Activated B cell treated with CpG ODN at 0.5 μM for 24 hours (primary cell): ENCODE results near the gene IL1RL2. TPM values are rescaled to one million over a fixed set of nuclear protein-coding genes. Genes with fewer than 3 reads are reported as not detected.

ENCODE experiments used
- ATAC-seq: fragments of 200-7000 bp; cut with Tn5 transposase; one replicate; pipeline ENCODE4 v1.10.0; 2021; ENCODE audit warnings: low read depth, mild to moderate bottlenecking, moderate library complexity
- CTCF ChIA-PET: fragments of 350-600 bp; sonication (Branson Sonifier 250); formaldehyde crosslinking; loops from one replicate; lab custom pipeline; 2021; ENCODE audit warnings: antibody characterized with exemption; lab: Charles Lee
- POLR2A ChIA-PET: fragments of 350-600 bp; sonication (Branson Sonifier 250); formaldehyde crosslinking; loops from one replicate; lab custom pipeline; 2021; ENCODE audit warnings: antibody characterized with exemption; lab: Charles Lee
- DNase-seq: peaks from one replicate; pipeline ENCODE4 v3.0.0; 2022
- H3K27ac Mint-ChIP-seq: one replicate; pipeline ENCODE4 v1.8.0; 2020; ENCODE audit warnings: mixed read lengths
- H3K27me3 Mint-ChIP-seq: one replicate; pipeline ENCODE4 v1.8.0; 2021; ENCODE audit warnings: mixed read lengths
- H3K36me3 Mint-ChIP-seq: one replicate; pipeline ENCODE4 v1.8.0; 2021; ENCODE audit warnings: low read depth, mixed read lengths
- H3K4me1 Mint-ChIP-seq: one replicate; pipeline ENCODE4 v1.8.0; 2021; ENCODE audit warnings: mixed read lengths
- H3K4me3 Mint-ChIP-seq: one replicate; pipeline ENCODE4 v1.8.0; 2020; ENCODE audit warnings: mild to moderate bottlenecking, mixed read lengths
- H3K9me3 Mint-ChIP-seq: one replicate; pipeline ENCODE4 v1.8.0; 2020; ENCODE audit warnings: mixed read lengths
- CTCF ChIP-seq: fragments of 200-600 bp; IDR thresholded peaks from one replicate; pipeline ENCODE4 v1.8.0; 2022; ENCODE audit warnings: antibody characterized with exemption, mild to moderate bottlenecking
- intact Hi-C: fragments of 100-400 bp; cut with micrococcal nuclease; formaldehyde crosslinking; loops from one replicate; pipeline ENCODE4 v1.15.1; 2024
- total RNA-seq: library from RNA; stranded (reverse); gene quantifications from 2 replicates; pipeline ENCODE4 v1.2.3, GENCODE V29; 2022

Gene IL1RL2
- total RNA-seq, 1 donor from 2014 or later = not detected

- no peak overlapping the region for H3K4me3 Mint-ChIP-seq
- ChIA-PET POLR2A (no interaction called here), CTCF (interaction anchor here (0.7 to 2.0 kb wide), 6 partner anchors 10 to 198 kb away, joined by 3 to 9 read pairs (median 4); no protein-coding TSS in a partner anchor)
- DNase-seq = no peak
- intact Hi-C loops = loop anchor here (1.0 to 5.0 kb wide), 3 partner anchors 105 to 850 kb away; partner anchors contain the start of gene IL18R1
- no peak overlapping the region for H3K27ac Mint-ChIP-seq
- no peak for TF ChIP-seq CTCF
- H3K9me3 Mint-ChIP-seq = no peaks in the 10 kb centered on the region
- H3K36me3 Mint-ChIP-seq = no peaks in the 10 kb centered on the region
- ATAC-seq = no peak
- peaks cover 30% of the 10 kb centered on the region for H3K27me3 Mint-ChIP-seq
- peaks cover 12% of the 10 kb centered on the region for H3K4me1 Mint-ChIP-seq
Measured at GRCh38 chr2:102251849-102252203, 65.0 kb downstream of the IL1RL2 start.

DNA sequence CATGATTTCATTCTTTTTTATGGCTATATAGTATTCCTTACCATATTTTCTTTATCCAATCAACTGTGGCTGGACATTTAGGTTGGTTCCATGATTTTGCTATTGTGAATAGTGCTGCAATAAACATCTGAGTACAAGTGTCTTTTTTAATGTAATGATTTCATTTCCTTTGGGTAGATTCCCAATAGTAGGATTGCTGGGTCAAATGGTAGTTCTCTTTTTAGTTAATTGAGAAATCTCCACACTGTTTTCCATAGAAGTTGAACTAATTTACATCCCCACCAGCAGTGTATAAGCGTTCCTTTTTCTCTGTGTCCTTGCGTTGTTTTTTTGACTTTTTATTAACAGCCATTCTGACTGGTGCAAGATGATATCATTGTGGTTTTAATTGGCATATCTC is 65.4 kb downstream of the IL1RL2 start:
- intact Hi-C loops = loop anchor here (5.0 kb wide), 2 partner anchors 105 to 850 kb away; partner anchors contain the start of gene IL18R1

GRCh38 chr2:102253140-102253752 is 66.4 kb downstream of the IL1RL2 start:
- Mint-ChIP-seq H3K27me3 (peaks cover 32% of the 10 kb centered on the region), H3K9me3 (no peaks in the 10 kb centered on the region), H3K36me3 (no peaks in the 10 kb centered on the region), H3K4me1 (peaks cover 12% of the 10 kb centered on the region), H3K27ac (no peak overlapping the region), H3K4me3 (no peak overlapping the region)
- ATAC-seq (no peak), DNase-seq (no peak)
- no peak for TF ChIP-seq CTCF
- ChIA-PET POLR2A (no interaction called here), CTCF (interaction anchor here (0.9 to 1.4 kb wide), 3 partner anchors 8 to 215 kb away, joined by 3 to 5 read pairs (median 4); no protein-coding TSS in a partner anchor)
- intact Hi-C loops = loop anchor here (5.0 kb wide), 2 partner anchors 104 to 851 kb away; partner anchors contain the start of gene IL18R1

More for the DNA sequence above, 65.4 kb downstream of the IL1RL2 start:
- TF ChIP-seq CTCF = no peak
- H3K9me3 Mint-ChIP-seq = no peaks in the 10 kb centered on the region
- ChIA-PET POLR2A (no interaction called here), CTCF (interaction anchor here (0.8 to 2.0 kb wide), 5 partner anchors 9 to 197 kb away, joined by 3 to 9 read pairs (median 4); no protein-coding TSS in a partner anchor)
- H3K4me3 Mint-ChIP-seq = no peak overlapping the region
- no peak for ATAC-seq
- no peaks in the 10 kb centered on the region for H3K36me3 Mint-ChIP-seq
- no peak for DNase-seq
- no peak overlapping the region for H3K27ac Mint-ChIP-seq
- H3K4me1 Mint-ChIP-seq = peaks cover 12% of the 10 kb centered on the region
- H3K27me3 Mint-ChIP-seq = peaks cover 30% of the 10 kb centered on the region

DNA sequence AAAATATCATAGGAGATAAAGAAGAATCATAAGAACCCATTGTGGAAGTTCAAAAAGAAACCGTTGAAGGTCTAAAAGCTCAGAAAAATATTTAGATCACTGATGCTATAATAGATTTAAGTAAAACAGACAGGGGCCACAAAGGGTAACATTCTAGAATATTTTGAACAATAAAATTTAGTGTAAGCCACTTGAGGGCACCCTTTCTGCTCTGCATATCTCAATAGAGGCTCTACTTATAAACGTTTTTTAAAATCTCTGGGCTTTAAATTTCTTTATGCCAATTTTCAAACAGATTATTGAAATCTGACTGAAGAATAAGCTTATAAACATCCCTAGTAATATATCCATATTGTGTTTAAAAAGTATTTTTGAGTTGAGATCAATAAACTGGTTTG is 66.9 kb downstream of the IL1RL2 start:
- H3K27ac Mint-ChIP-seq = no peak overlapping the region
- H3K36me3 Mint-ChIP-seq = no peaks in the 10 kb centered on the region
- H3K4me3 Mint-ChIP-seq = no peak overlapping the region
- ChIA-PET CTCF (interaction anchor here (0.9 to 1.4 kb wide), 2 partner anchors 13 to 214 kb away, joined by 3 to 5 read pairs; no protein-coding TSS in a partner anchor), POLR2A (no interaction called here)
- peaks cover 34% of the 10 kb centered on the region for H3K27me3 Mint-ChIP-seq
- no peaks in the 10 kb centered on the region for H3K9me3 Mint-ChIP-seq
- ATAC-seq = no peak
- DNase-seq = no peak
- no peak for TF ChIP-seq CTCF
- H3K4me1 Mint-ChIP-seq = peaks cover 12% of the 10 kb centered on the region
- intact Hi-C loops = loop anchor here (5.0 kb wide), 2 partner anchors 104 to 851 kb away; partner anchors contain the start of gene IL18R1

DNA sequence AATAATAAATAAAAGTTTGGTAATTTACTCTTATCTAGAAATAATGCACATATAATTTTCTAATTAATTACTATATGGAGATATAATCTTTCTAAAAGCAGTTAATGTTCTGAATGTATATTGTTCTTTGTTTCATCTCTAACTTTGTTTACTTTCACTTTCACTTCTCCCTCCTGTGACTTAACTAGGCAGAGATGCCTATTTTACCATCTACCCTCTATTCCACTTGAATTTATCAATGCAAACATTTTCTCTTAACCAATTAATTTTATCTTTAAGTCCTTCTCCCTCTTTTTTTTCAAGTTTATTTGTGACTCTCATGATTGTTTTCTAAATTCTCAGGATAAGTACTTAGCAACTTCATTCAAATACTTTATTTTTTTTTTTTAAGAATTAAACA is 69.5 kb downstream of the IL1RL2 start:
- H3K4me1 Mint-ChIP-seq = peaks cover 6% of the 10 kb centered on the region
- intact Hi-C loops = no loop called here
- H3K27ac Mint-ChIP-seq = no peak overlapping the region
- no peaks in the 10 kb centered on the region for H3K36me3 Mint-ChIP-seq
- TF ChIP-seq CTCF = no peak
- H3K27me3 Mint-ChIP-seq = peaks cover 24% of the 10 kb centered on the region
- H3K4me3 Mint-ChIP-seq = no peak overlapping the region
- ChIA-PET POLR2A (interaction anchor here (0.7 kb wide), 1 partner anchor 176 kb away, joined by 4 read pairs; no protein-coding TSS in a partner anchor), CTCF (interaction anchor here (1.3 to 1.4 kb wide), 2 partner anchors 10 to 187 kb away, joined by 3 to 4 read pairs; no protein-coding TSS in a partner anchor)
- no peaks in the 10 kb centered on the region for H3K9me3 Mint-ChIP-seq
- ATAC-seq (no peak), DNase-seq (no peak)
